Body of pancreas (tissue), 4 donors: Measurements from ENCODE around the gene FGF12. TPM values are rescaled to one million over a fixed set of nuclear protein-coding genes. Genes with fewer than 3 reads are reported as not detected.

Experiments used
- ATAC-seq: fragments of 150-250 bp; one replicate; pipeline ENCODE4 v1.9.1; 2016
- DNase-seq, 4 donors: peaks; one replicate each; pipeline ENCODE4 v3.0.0-alpha.2; 2019
- H3K27ac ChIP-seq, 4 donors: fragments of 200-600 bp; sonication (generic); 1 replicate in 3 of 4; 2 replicates in 1 of 4; pipeline versions ENCODE4 v1.5.1 to v1.6.1; 2016 to 2019; ENCODE audit warnings: mild to moderate bottlenecking in 1 of 4, mixed read lengths in 1 of 4, moderate library complexity in 1 of 4
- H3K27me3 ChIP-seq, 2 donors: fragments of 200-600 bp; sonication (generic); one replicate each; pipeline ENCODE4 v1.6.0; 2016; ENCODE audit warnings: mild to moderate bottlenecking in 1 of 2
- H3K36me3 ChIP-seq, 2 donors: fragments of 200-600 bp; sonication (generic); replicated peaks in 1 of 2; 2 replicates each; pipeline ENCODE4 v1.5.1; 2016; ENCODE audit warnings: low read depth in 2 of 2; ENCODE audit not compliant: insufficient read depth in 1 of 2
- H3K4me1 ChIP-seq: fragments of 200-600 bp; sonication (generic); one replicate; pipeline ENCODE4 v1.6.0; 2016
- H3K4me3 ChIP-seq, 2 donors: fragments of 200-600 bp; sonication (generic); 1 replicate in 1 of 2; 2 replicates in 1 of 2; pipeline ENCODE4 v1.5.1; 2016 to 2019
- H3K9me3 ChIP-seq, 3 donors: fragments of 200-600 bp; sonication (generic); 1 replicate in 2 of 3; 2 replicates in 1 of 3; pipeline ENCODE4 v1.5.1; 2016
- POLR2A ChIP-seq, 3 donors: fragments of 450-650 bp; IDR thresholded peaks; one replicate each; pipeline ENCODE4 v1.6.1; 2016; ENCODE audit warnings: antibody characterized with exemption in 3 of 3, mild to moderate bottlenecking in 2 of 3
- WGBS, 2 donors: methylation state at CpG; one replicate each; pipeline ENCODE4 v1.1.5; 2017; 5-methylcytosine and 5-hydroxymethylcytosine counted together
- intact Hi-C: fragments of 100-400 bp; cut with DNase I; formaldehyde crosslinking; loops from one replicate; pipeline ENCODE4 v1.15.1; 2023
- total RNA-seq, 2 donors: library from RNA; depleted of rRNA; stranded (reverse); fragments of >200 nt; gene quantifications; one replicate each; pipeline ENCODE4 v1.1.0, GENCODE V29; 2016
- TF ChIP-seq, protein P1 (sequence below), 7 experiments: fragments of 450-650 bp in 4 of 7; fragments of 200-600 bp in 3 of 7; sonication (generic) in 3 of 7; IDR thresholded peaks; one replicate each; pipeline ENCODE4 v1.5.1; 2016 to 2019; ENCODE audit warnings: antibody characterized with exemption in 7 of 7

The FGF12 gene
- total RNA-seq, 2 donors from 2014 or later = 0.99 to 2.3 TPM

DNA sequence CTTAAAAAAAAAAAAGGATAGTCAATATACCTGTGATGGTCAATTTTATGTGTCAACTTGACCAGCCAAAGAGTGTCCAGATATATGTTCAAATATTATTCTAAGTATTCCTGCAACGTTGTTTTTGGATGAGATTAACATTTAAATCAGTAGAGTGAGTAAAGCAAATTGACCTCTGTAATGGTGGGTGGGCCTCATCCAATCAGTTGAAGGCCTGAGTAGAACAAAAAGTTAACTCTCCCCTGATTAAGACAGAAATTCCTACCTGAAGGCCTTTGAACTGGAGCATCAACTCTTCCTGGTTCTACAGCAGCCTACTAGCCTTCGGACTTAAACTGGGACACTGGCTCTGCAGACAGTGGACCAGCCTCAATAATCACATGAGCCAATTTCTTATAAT lies 154.1 kb downstream of the FGF12 start:
- no peak for DNase-seq
- WGBS, 2 donors = 68 to 69% methylated on average over 2 of the region's 2 CpGs
- H3K36me3 ChIP-seq = no peaks in the 10 kb centered on the region
- intact Hi-C loops = no loop called here
- H3K4me3 ChIP-seq = no peak overlapping the region
- H3K4me1 ChIP-seq = peaks cover 8% of the 10 kb centered on the region
- TF ChIP-seq, protein P1, sequence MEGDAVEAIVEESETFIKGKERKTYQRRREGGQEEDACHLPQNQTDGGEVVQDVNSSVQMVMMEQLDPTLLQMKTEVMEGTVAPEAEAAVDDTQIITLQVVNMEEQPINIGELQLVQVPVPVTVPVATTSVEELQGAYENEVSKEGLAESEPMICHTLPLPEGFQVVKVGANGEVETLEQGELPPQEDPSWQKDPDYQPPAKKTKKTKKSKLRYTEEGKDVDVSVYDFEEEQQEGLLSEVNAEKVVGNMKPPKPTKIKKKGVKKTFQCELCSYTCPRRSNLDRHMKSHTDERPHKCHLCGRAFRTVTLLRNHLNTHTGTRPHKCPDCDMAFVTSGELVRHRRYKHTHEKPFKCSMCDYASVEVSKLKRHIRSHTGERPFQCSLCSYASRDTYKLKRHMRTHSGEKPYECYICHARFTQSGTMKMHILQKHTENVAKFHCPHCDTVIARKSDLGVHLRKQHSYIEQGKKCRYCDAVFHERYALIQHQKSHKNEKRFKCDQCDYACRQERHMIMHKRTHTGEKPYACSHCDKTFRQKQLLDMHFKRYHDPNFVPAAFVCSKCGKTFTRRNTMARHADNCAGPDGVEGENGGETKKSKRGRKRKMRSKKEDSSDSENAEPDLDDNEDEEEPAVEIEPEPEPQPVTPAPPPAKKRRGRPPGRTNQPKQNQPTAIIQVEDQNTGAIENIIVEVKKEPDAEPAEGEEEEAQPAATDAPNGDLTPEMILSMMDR (IDR thresholded peaks at IDR 0.05) = no peak
- no peak for TF ChIP-seq POLR2A (IDR thresholded peaks at IDR 0.05)
- no peaks in the 10 kb centered on the region for H3K27me3 ChIP-seq
- H3K9me3 ChIP-seq = no peaks in the 10 kb centered on the region
- H3K27ac ChIP-seq = no peak overlapping the region
- ATAC-seq = no peak

DNA sequence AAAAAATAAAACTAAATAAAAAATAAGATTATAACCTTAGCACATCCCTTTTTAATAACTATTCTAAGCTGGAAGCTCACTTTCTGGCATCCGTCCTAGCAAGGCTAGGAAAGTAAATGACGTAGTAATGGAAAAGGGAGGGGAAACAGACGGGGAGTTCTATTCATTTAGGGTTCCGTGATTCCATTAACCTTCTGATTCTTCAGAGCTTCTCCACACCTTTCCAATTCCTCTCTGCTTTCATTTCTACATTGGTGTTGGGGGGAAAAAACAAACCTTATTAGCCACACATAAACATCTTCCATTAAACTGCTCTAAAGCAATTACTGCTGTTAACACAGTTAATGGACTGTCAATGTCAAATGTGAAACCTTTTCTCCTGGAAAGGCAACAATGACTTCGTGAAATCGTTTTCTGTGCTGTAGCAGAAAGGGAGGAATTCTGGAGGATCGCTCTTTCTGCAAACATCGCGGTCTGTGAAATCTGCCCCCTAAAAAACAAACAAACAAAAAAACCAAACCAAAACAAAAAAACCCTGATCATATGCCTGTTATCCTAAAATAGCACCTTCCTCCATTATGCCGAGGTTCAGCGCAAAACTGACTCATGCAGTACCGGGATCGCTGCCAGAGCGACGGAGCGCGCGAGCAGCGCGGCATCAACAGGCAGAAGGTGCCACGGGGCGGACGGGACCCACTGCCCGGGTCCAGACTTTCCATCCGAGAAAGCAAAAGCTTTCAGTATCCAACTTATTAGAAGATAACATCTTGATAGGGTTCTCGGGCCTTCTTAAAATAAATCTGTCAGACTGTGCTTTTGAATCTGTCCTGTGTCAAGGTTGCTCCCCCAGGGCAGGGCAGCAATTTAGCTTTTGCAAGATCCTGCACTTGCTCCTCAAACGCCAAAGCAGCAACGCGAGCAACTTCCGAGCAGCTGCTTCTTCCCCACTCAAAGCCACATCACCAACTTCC lies 156.2 kb downstream of the FGF12 start:
- TF ChIP-seq POLR2A (IDR thresholded peaks at IDR 0.05) = no peak
- TF ChIP-seq, protein P1 (IDR thresholded peaks at IDR 0.05) = no peak
- Histone ChIP-seq H3K9me3 (no peaks in the 10 kb centered on the region), H3K36me3 (no peaks in the 10 kb centered on the region), H3K27me3 (no peaks in the 10 kb centered on the region), H3K4me1 (peaks cover 8% of the 10 kb centered on the region), H3K27ac (no peak overlapping the region), H3K4me3 (no peak overlapping the region)
- WGBS, 2 donors = 31 to 39% methylated on average over 30 of the region's 30 CpGs
- DNase-seq = peak; percentile 33 to 71 (median 46)
- intact Hi-C loops = no loop called here
- peak; percentile 62 for ATAC-seq

DNA sequence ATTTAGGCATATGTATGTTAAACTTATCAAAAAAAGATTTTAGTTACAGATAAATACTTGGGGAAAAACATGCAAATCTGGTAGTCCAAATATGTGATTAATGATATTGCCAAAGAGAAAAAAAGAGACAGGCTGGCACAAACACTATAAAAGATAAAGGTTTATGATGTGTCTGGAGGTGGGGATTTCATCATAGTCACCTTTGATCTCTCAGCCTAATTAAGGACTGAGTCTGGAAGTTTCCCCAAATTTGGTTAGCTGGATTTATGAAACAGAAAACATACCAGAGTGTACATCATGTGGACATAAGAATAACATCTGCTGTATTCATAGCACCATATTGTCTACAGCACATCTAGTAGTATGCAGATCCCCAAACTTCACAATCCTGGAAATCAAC lies 157.0 kb downstream of the FGF12 start:
- DNase-seq (no peak), ATAC-seq (no peak)
- H3K27me3 ChIP-seq = no peaks in the 10 kb centered on the region
- peaks cover 8% of the 10 kb centered on the region for H3K4me1 ChIP-seq
- H3K9me3 ChIP-seq = no peaks in the 10 kb centered on the region
- TF ChIP-seq POLR2A (IDR thresholded peaks at IDR 0.05) = no peak
- TF ChIP-seq, protein P1 (IDR thresholded peaks at IDR 0.05) = no peak
- H3K27ac ChIP-seq = no peak overlapping the region
- intact Hi-C loops = no loop called here
- no peaks in the 10 kb centered on the region for H3K36me3 ChIP-seq
- H3K4me3 ChIP-seq = no peak overlapping the region

DNA sequence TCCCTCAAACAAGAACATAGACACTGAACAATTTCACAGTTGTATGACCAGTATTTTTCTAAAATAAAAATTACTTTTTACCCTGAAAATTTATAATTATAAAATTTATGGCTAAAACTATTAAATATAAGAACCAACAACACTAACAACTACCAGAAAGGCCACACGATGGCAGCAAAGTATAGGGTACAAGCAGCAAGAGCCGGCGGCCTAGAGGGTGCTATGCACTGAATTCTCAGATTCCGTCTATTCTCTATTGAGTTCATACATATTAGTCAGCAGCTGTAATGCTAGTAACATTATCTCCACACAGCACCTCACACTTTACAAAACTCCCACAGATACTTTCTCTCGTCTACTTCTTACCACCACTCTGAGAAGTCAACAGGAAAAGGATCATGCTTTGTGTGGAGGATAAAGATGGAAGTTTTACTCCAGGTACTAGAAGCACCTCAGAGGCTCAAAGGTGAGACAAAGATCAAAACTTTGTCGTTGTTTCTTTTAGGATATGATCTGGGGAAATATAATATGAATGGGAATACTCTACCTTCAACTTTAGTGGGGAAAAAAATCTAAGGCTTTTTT lies 160.5 kb downstream of the FGF12 start:
- TF ChIP-seq POLR2A (IDR thresholded peaks at IDR 0.05) = no peak
- TF ChIP-seq, protein P1 (IDR thresholded peaks at IDR 0.05) = peak; percentile 68 to 83 (median 79)
- DNase-seq = peak; percentile 81 to 88 (median 85)
- Histone ChIP-seq H3K4me3 (no peak overlapping the region), H3K9me3 (no peaks in the 10 kb centered on the region), H3K4me1 (peaks cover 8% of the 10 kb centered on the region), H3K27me3 (no peaks in the 10 kb centered on the region), H3K36me3 (no peaks in the 10 kb centered on the region), H3K27ac (no peak overlapping the region)
- intact Hi-C loops = loop anchor here (5.0 kb wide), 1 partner anchor 236 kb away; no protein-coding TSS in a partner anchor
- WGBS, 2 donors = 6 to 8% methylated on average over 6 of the region's 6 CpGs
- ATAC-seq = peak; percentile 84
